ENCODE results near the gene ADAMTS18. TPM values are rescaled to one million over a fixed set of nuclear protein-coding genes. Genes with fewer than 3 reads are reported as not detected.

The ADAMTS18 gene
- total RNA-seq, 1 donor from 2014 or later = 2.5 TPM

GRCh38 chr16:77327717-77328116 is 107.1 kb downstream of the ADAMTS18 start:
- no peak overlapping the region for H3K4me2 ChIP-seq (ENCODE audit: low read length)
- H4K20me1 ChIP-seq (ENCODE audit: insufficient read depth, low read length) = no peaks in the 10 kb centered on the region
- H3K4me1 ChIP-seq (ENCODE audit: insufficient read depth, low read length) = no peaks in the 10 kb centered on the region
- FAIRE-seq (no peak), DNase-seq (ENCODE audit: low read depth) (no peak)
- H3K79me2 ChIP-seq (ENCODE audit: insufficient read depth, low read length) = no peaks in the 10 kb centered on the region
- H3K4me1 Mint-ChIP-seq (ENCODE audit: low read depth, unreplicated experiment) = no peaks in the 10 kb centered on the region
- no peaks in the 10 kb centered on the region for H3K27me3 ChIP-seq (ENCODE audit: insufficient read depth, low read length)
- H3K36me3 Mint-ChIP-seq (ENCODE audit: low read depth, unreplicated experiment) = no peaks in the 10 kb centered on the region
- no peak overlapping the region for H3K27ac ChIP-seq (ENCODE audit: low read depth, low read length)
- no peak overlapping the region for H2AFZ ChIP-seq (ENCODE audit: low read depth, low read length)
- H3K9ac ChIP-seq (ENCODE audit: low read length) = no peak overlapping the region
- H3K27ac Mint-ChIP-seq (ENCODE audit: unreplicated experiment) = no peak overlapping the region
- no peaks in the 10 kb centered on the region for H3K9me3 Mint-ChIP-seq (ENCODE audit: unreplicated experiment)
- H3K4me3 Mint-ChIP-seq (ENCODE audit: unreplicated experiment) = no peak overlapping the region
- H3K36me3 ChIP-seq (ENCODE audit: insufficient read depth, low read length) = no peaks in the 10 kb centered on the region
- no peaks in the 10 kb centered on the region for H3K27me3 Mint-ChIP-seq (ENCODE audit: low read depth, unreplicated experiment)
- H3K4me3 ChIP-seq (ENCODE audit: insufficient read depth, low read depth, low read length) = no peak overlapping the region
- TF ChIP-seq EZH2 (IDR thresholded peaks at IDR 0.05; ENCODE audit: insufficient read depth, low read length) (no peak), CTCF (IDR thresholded peaks at IDR 0.05; ENCODE audit: insufficient read depth, low read depth, low read length) (no peak)
- no peaks in the 10 kb centered on the region for H3K9me3 ChIP-seq (ENCODE audit: insufficient read depth, low read depth, low read length)

GRCh38 chr16:77324729-77325128 is 110.1 kb downstream of the ADAMTS18 start:
- Histone ChIP-seq H3K4me2 (ENCODE audit: low read length) (no peak overlapping the region), H3K4me3 (ENCODE audit: insufficient read depth, low read depth, low read length) (no peak overlapping the region), H3K4me1 (ENCODE audit: insufficient read depth, low read length) (no peaks in the 10 kb centered on the region), H3K9me3 (ENCODE audit: insufficient read depth, low read depth, low read length) (no peaks in the 10 kb centered on the region), H3K79me2 (ENCODE audit: insufficient read depth, low read length) (no peaks in the 10 kb centered on the region), H3K27me3 (ENCODE audit: insufficient read depth, low read length) (no peaks in the 10 kb centered on the region), H3K27ac (ENCODE audit: low read depth, low read length) (no peak overlapping the region), H3K36me3 (ENCODE audit: insufficient read depth, low read length) (no peaks in the 10 kb centered on the region), H2AFZ (ENCODE audit: low read depth, low read length) (no peak overlapping the region), H4K20me1 (ENCODE audit: insufficient read depth, low read length) (no peaks in the 10 kb centered on the region), H3K9ac (ENCODE audit: low read length) (no peak overlapping the region)
- TF ChIP-seq CTCF (IDR thresholded peaks at IDR 0.05; ENCODE audit: insufficient read depth, low read depth, low read length) = no peak
- TF ChIP-seq EZH2 (IDR thresholded peaks at IDR 0.05; ENCODE audit: insufficient read depth, low read length) = no peak
- no peak overlapping the region for H3K4me3 Mint-ChIP-seq (ENCODE audit: unreplicated experiment)
- FAIRE-seq = no peak
- no peaks in the 10 kb centered on the region for H3K4me1 Mint-ChIP-seq (ENCODE audit: low read depth, unreplicated experiment)
- H3K27ac Mint-ChIP-seq (ENCODE audit: unreplicated experiment) = no peak overlapping the region
- no peaks in the 10 kb centered on the region for H3K9me3 Mint-ChIP-seq (ENCODE audit: unreplicated experiment)
- H3K27me3 Mint-ChIP-seq (ENCODE audit: low read depth, unreplicated experiment) = no peaks in the 10 kb centered on the region
- H3K36me3 Mint-ChIP-seq (ENCODE audit: low read depth, unreplicated experiment) = no peaks in the 10 kb centered on the region
- DNase-seq (ENCODE audit: low read depth) = no peak

- FAIRE-seq (no peak), DNase-seq (ENCODE audit: low read depth) (no peak)
- H3K27me3 ChIP-seq (ENCODE audit: insufficient read depth, low read length) = no peaks in the 10 kb centered on the region
- no peaks in the 10 kb centered on the region for H3K9me3 Mint-ChIP-seq (ENCODE audit: unreplicated experiment)
- no peaks in the 10 kb centered on the region for H4K20me1 ChIP-seq (ENCODE audit: insufficient read depth, low read length)
- no peaks in the 10 kb centered on the region for H3K4me1 ChIP-seq (ENCODE audit: insufficient read depth, low read length)
- no peak overlapping the region for H3K27ac ChIP-seq (ENCODE audit: low read depth, low read length)
- no peaks in the 10 kb centered on the region for H3K9me3 ChIP-seq (ENCODE audit: insufficient read depth, low read depth, low read length)
- H3K4me2 ChIP-seq (ENCODE audit: low read length) = no peak overlapping the region
- H3K27me3 Mint-ChIP-seq (ENCODE audit: low read depth, unreplicated experiment) = no peaks in the 10 kb centered on the region
- no peaks in the 10 kb centered on the region for H3K36me3 Mint-ChIP-seq (ENCODE audit: low read depth, unreplicated experiment)
- no peak overlapping the region for H3K9ac ChIP-seq (ENCODE audit: low read length)
- no peaks in the 10 kb centered on the region for H3K4me1 Mint-ChIP-seq (ENCODE audit: low read depth, unreplicated experiment)
- H2AFZ ChIP-seq (ENCODE audit: low read depth, low read length) = no peak overlapping the region
- no peaks in the 10 kb centered on the region for H3K79me2 ChIP-seq (ENCODE audit: insufficient read depth, low read length)
- H3K27ac Mint-ChIP-seq (ENCODE audit: unreplicated experiment) = no peak overlapping the region
- no peaks in the 10 kb centered on the region for H3K36me3 ChIP-seq (ENCODE audit: insufficient read depth, low read length)
- TF ChIP-seq EZH2 (IDR thresholded peaks at IDR 0.05; ENCODE audit: insufficient read depth, low read length) (no peak), CTCF (IDR thresholded peaks at IDR 0.05; ENCODE audit: insufficient read depth, low read depth, low read length) (no peak)
- H3K4me3 ChIP-seq (ENCODE audit: insufficient read depth, low read depth, low read length) = no peak overlapping the region
- H3K4me3 Mint-ChIP-seq (ENCODE audit: unreplicated experiment) = no peak overlapping the region
These were observed 111.1 kb downstream of the ADAMTS18 start for GRCh38 chr16:77323695-77324094.
